ENCODE measurements around the gene PARK7.

Gene PARK7

DNA sequence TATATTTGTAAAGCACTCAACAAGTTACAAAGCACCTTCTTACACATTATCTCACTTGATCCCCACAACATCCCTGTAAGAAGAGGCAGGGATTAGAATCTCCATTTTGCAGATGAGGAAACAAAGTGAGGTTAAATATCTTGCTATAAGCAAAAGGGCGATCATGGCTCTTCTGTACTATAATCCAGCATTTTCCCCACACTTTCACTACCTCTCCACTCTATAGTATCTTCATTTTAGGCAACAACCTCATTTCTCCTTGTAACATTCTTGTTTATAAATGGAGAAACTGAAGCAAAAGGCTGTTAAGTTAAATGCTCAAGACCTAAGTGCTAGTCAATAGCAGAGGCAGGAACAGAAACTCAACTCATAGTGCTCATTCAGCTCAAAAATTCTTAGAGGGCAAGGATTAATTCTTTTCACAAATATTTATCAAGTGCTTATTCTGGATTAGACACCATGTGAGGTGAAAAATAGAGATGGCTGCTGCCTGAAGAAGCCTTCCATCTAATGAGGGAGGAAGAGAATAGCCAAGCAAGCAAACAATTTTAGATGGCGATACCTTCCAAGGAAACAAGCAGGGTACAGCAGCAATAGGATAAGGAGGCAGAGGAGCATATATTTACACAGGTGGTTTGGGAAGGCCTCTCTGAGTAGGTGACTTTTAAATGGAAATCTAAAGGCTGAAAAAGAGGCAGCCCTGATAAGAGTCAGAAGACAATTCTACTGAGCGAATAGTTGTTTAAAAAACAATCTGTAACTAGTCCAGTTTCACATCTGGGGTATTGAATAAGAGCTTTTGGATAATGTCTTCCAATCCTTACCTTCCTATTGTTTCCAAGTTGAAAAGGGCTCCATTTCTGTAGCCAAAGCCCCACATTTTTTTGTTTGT is 61.1 kb downstream of the PARK7 start:
- Mint-ChIP-seq H3K36me3 (no peaks in the 10 kb centered on the region), H3K4me3 (no peak overlapping the region), H3K27ac (no peak overlapping the region), H3K27me3 (peaks cover 52% of the 10 kb centered on the region), H3K9me3 (no peaks in the 10 kb centered on the region), H3K4me1 (peaks cover 13% of the 10 kb centered on the region)
- no peak for DNase-seq
- CTCF ChIA-PET, result no interaction called here

DNA sequence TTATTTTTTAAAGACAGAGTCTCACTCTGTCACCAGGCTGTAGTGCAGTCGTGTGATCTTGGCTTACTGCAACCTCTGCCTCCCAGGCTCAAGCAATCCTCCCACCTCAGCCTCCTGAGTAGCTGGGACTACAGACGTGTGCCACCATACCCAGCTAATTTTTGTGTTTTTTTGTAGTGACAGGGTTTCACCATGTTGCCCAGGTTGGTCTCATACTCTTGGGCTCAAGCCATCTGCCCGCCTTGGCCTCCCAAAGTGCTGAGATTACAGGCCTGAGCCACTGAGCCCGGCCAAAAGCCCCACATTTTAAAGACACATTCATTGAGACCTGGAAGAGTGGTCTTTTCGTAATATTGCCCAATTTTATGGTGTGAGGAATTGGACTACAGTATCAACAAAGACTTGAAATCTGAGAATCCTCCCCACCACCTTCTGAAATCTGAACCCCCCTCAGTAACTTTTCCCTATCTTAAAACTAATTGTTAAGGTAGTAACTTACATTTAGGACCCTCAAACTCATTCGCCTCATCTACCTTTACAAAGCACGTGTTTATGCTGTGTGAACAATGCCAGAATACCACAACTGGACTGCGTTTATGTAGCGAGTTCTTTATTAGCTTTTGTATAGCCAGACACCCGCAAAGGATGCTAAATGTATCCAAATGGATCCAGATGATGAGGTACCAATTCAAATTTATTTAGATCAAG is 61.9 kb downstream of the PARK7 start:
- peaks cover 60% of the 10 kb centered on the region for H3K27me3 Mint-ChIP-seq
- no peak overlapping the region for H3K4me3 Mint-ChIP-seq
- no peak overlapping the region for H3K27ac Mint-ChIP-seq
- no peaks in the 10 kb centered on the region for H3K36me3 Mint-ChIP-seq
- CTCF ChIA-PET, result interaction anchor here (1.9 to 2.7 kb wide), 2 partner anchors 8 to 292 kb away, joined by 7 to 9 read pairs; no protein-coding TSS in a partner anchor
- no peaks in the 10 kb centered on the region for H3K9me3 Mint-ChIP-seq
- H3K4me1 Mint-ChIP-seq, result peaks cover 13% of the 10 kb centered on the region
- no peak for DNase-seq

DNA sequence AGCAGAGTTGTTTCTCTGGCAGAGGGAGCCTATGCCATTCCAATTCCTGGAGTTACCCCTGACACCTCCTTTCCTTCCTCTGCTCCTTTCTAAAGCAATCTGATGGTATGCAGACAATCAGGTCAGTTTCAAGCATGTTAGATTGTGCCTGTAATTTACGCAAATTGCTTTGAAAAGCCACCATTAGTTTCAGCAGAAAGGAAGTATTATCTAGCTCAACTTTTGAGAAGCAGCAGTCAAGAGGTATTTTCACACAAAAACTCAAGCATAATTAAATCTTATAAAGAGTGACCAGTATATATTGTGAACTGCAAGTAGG is 62.4 kb downstream of the PARK7 start:
- Mint-ChIP-seq H3K4me3 (no peak overlapping the region), H3K4me1 (peaks cover 13% of the 10 kb centered on the region), H3K27ac (no peak overlapping the region), H3K27me3 (peaks cover 57% of the 10 kb centered on the region), H3K36me3 (no peaks in the 10 kb centered on the region), H3K9me3 (no peaks in the 10 kb centered on the region)
- CTCF ChIA-PET, result interaction anchor here (1.9 to 2.7 kb wide), 2 partner anchors 9 to 291 kb away, joined by 7 to 9 read pairs; no protein-coding TSS in a partner anchor
- no peak for DNase-seq

DNA sequence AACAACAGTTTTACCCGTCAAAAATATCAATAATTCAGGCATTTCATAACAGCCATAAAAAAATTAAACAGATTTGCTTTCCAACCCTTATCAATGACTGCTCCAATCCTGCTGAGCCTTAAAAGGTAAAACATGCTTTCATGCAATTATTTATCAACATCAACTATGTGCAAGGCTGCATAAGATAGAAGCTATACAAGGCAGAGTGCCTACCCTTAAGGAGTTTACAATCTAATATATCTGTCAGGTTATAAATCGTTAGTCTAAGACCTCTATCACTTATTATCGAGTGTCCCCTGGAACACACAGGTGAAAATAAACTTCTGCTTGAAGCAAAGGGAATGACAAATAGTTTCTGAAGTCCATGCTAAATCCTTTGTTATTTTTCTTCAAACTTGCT is 62.8 kb downstream of the PARK7 start:
- no peaks in the 10 kb centered on the region for H3K9me3 Mint-ChIP-seq
- H3K27me3 Mint-ChIP-seq, result peaks cover 56% of the 10 kb centered on the region
- DNase-seq, result no peak
- CTCF ChIA-PET, result interaction anchor here (1.9 to 2.7 kb wide), 2 partner anchors 9 to 291 kb away, joined by 7 to 9 read pairs; no protein-coding TSS in a partner anchor
- no peak overlapping the region for H3K4me3 Mint-ChIP-seq
- peaks cover 13% of the 10 kb centered on the region for H3K4me1 Mint-ChIP-seq
- no peak overlapping the region for H3K27ac Mint-ChIP-seq
- no peaks in the 10 kb centered on the region for H3K36me3 Mint-ChIP-seq

DNA sequence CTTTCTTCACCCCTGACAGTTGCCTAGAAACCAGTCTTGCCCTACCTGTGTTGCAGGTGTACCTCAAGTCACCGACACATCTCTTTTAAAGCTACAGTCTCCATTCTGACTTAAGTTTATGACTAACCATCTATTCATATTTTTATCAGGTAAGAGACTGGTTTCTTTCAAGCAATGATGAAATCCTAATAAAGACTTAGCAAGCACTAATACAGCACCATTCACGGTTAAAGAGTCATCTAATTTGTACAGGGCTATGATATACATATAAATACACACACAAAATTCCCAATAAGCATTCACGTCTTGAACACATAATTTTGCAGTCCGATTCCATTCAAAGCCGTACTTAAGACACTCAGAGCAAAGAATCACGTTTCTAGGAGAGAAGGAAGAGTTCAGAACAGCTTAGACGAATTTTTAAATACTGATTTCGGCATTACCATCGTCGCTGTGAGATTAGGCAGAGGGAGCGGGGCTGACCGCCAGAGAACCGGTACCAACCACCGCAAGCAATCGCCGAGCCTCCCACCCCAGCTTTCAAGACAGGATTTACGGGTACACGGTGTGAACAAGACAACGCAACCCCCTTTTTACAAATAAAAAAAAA is 63.7 kb downstream of the PARK7 start:
- no peak overlapping the region for H3K27ac Mint-ChIP-seq
- H3K4me1 Mint-ChIP-seq, result peaks cover 13% of the 10 kb centered on the region
- CTCF ChIA-PET, result interaction anchor here (1.9 to 2.7 kb wide), 2 partner anchors 10 to 290 kb away, joined by 7 to 9 read pairs; no protein-coding TSS in a partner anchor
- peaks cover 62% of the 10 kb centered on the region for H3K27me3 Mint-ChIP-seq
- DNase-seq, result no peak
- no peaks in the 10 kb centered on the region for H3K36me3 Mint-ChIP-seq
- no peaks in the 10 kb centered on the region for H3K9me3 Mint-ChIP-seq
- peak overlapping the region; percentile 63 for H3K4me3 Mint-ChIP-seq

DNA sequence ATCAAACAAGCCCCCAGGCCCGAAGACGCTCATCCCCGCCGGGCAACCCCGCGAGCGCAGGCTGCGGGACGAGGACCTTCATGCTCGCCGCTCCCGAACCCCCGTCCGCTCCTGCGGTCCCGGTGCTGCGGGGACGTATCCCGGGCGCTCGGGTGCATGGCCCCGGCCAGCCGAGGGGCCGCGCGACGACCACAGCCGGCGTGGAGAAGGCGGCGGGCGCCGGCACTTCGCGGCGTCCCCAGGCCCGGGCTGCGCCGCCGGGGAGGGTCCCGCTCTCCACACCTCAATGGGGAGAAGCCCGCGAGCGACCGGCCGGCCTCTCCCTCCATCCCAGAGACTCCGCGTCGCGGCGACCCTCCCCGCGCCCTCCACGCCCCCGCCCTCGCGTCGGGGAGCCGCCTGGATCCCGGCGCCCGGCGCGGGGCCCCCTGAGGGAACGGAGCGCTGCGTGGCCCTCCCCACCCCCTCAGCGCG is 64.2 kb downstream of the PARK7 start:
- no peak overlapping the region for H3K27ac Mint-ChIP-seq
- peak overlapping the region; percentile 63 for H3K4me3 Mint-ChIP-seq
- peak; percentile 28 for DNase-seq
- H3K36me3 Mint-ChIP-seq, result no peaks in the 10 kb centered on the region
- peaks cover 65% of the 10 kb centered on the region for H3K27me3 Mint-ChIP-seq
- CTCF ChIA-PET, result interaction anchor here (2.7 kb wide), 1 partner anchor 10 kb away, joined by 7 read pairs; no protein-coding TSS in a partner anchor
- no peaks in the 10 kb centered on the region for H3K9me3 Mint-ChIP-seq
- peaks cover 13% of the 10 kb centered on the region for H3K4me1 Mint-ChIP-seq

DNA sequence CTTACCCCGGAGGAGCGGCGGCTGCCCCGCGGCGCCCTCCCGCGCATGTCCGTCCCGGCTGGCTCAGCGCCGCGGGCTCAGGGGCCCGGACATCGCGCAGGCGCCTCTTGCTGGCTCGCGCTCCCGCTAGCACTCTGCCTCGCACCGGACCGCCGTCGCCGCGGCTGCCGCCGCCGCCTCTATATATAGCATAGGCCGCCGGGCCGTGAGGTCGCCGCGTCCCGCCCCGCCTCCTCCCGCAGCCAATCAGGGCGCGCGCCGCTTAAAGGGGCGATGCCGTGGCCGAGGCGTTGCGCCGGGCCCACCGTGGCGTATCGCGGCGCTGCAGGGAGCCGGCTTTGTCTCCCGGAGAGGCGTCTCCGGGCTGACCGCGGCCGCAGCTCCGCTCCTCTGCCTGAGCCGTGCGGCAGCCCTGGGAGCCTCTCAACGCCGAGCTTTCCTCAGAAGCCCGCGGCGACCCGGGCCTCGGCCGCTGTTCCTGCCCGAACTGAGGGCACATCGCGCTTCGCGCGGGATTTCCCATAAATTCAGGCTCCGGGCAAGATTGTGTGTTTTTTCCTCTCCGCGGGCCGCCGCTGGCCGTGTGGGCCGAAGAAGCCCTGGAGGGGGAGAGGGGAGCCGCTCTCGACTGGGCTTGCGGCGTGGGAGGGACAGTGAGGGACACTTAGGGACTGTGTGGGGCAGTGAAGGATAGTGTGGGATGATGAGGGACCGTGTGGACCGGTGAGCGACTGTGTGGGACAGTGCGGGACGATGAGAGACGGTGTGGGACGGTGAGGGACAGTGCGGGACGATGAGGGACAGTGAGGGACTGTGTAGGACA is 64.9 kb downstream of the PARK7 start, which contains the start of gene ERRFI1:
Gene ERRFI1 (minus strand): TSS at position 157 of the 823 bp plus-strand sequence. CDS start 10,690 bp downstream, outside the sequence.
- Mint-ChIP-seq H3K4me1 (peaks cover 13% of the 10 kb centered on the region), H3K4me3 (peak within 1 kb of the TSS; percentile 63), H3K36me3 (no peaks in the 10 kb centered on the region), H3K27ac (no peak within 1 kb of the TSS), H3K9me3 (no peaks in the 10 kb centered on the region), H3K27me3 (peaks cover 65% of the 10 kb centered on the region)
- DNase-seq, result peak; percentile 88
- CTCF ChIA-PET, result interaction anchor here (3.2 kb wide), 1 partner anchor 13 kb away, joined by 11 read pairs; no protein-coding TSS in a partner anchor

DNA sequence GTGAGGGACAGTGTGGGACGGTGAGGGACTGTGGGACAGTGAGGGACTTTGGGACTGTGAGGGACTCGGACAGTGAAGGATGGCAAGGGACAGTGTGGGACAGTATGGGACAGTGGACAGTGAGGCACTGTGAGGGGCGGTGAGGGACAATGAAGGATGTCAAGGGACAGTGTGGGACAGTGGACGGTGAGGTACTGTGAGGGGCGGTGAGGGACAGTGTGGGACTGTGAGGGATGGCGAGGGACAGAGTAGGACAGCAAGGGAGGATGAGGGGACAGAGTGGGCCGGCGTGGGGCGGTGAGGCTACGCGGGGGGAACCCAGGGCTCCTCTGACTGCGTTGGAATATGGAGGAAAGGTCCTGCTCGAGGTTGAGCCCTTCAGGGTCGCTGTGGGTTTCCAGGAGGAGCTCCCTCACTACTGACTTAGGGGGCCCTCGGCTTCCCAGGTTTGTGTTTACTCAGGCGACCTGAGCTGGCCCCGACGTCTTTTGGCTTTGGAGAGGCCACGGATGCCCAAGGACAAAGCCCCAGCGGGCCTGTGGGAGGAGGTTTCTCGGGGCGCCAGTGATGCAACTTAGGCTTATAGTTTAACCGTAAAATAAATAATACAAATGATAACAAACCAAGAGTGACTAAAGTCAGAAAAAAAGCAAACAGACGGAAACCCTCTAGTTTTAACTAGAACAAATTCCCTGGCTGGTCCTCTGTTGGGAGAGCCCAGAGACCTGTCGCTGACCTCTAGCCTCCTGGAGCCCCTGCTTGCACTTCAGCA is 65.7 kb downstream of the PARK7 start:
- Mint-ChIP-seq H3K9me3 (no peaks in the 10 kb centered on the region), H3K27ac (no peak overlapping the region), H3K4me3 (peak overlapping the region; percentile 60), H3K36me3 (no peaks in the 10 kb centered on the region), H3K27me3 (peaks cover 65% of the 10 kb centered on the region), H3K4me1 (peaks cover 13% of the 10 kb centered on the region)
- CTCF ChIA-PET, result interaction anchor here (0.5 to 3.2 kb wide), 2 partner anchors 13 to 349 kb away, joined by 4 to 11 read pairs; no protein-coding TSS in a partner anchor
- no peak for DNase-seq

DNA sequence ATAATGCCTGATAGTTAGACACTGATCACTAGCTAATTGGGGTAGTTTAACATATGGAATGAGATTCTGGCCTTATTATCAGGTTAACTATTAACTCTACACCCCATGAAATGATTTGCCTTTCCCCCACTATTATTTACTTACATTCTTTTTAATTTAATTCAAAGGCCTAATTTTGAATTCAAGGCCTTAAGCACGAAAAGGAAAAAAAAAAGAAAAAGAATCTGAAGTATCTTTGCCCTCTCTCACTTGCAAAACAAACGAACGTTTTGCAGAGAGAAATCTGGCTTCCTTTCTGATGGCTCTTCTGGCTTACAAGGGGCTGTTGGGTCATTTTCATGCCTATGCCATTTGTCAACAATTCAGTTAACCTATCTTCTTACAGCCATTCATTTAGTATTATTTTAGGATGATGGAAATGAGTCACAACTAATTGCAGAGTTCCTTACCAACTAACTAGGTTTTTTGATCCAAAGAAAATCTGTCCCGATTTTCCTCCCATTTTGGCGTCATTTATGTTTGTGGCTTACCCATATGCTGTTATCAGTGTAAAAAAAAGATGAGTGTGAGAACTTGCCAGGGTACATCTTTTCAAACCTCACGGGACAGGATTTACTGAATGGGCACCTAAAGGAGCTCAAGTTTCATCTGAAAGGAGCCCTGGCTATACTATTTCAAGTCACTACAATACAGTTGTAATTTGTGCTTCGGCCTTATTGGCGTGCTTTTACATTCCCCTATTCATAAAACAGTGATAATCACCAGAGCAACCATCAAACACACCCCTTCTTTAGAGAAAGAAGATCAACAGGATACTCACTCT is 66.4 kb downstream of the PARK7 start:
- H3K9me3 Mint-ChIP-seq, result no peaks in the 10 kb centered on the region
- H3K4me1 Mint-ChIP-seq, result peaks cover 13% of the 10 kb centered on the region
- no peak overlapping the region for H3K27ac Mint-ChIP-seq
- CTCF ChIA-PET, result interaction anchor here (0.5 to 5.1 kb wide), 4 partner anchors 14 to 349 kb away, joined by 4 to 39 read pairs (median 8); no protein-coding TSS in a partner anchor
- no peak overlapping the region for H3K4me3 Mint-ChIP-seq
- no peak for DNase-seq
- no peaks in the 10 kb centered on the region for H3K36me3 Mint-ChIP-seq
- H3K27me3 Mint-ChIP-seq, result peaks cover 59% of the 10 kb centered on the region

DNA sequence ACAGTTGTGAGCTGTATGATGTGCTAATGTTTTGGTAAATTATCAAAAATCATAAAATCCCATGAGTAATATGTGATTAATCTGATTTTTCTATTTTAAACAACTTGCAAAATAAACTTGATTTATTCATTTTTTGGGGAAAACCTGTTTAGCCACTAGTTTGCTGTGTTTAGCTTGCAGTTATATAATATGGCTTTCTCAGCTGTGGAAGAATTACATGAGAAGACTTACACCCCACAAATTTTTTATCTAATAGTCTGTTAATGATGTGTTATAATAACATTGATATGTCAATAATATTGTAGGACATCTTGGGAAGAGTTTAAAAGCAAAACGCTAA is 67.0 kb downstream of the PARK7 start:
- CTCF ChIA-PET, result interaction anchor here (0.7 to 5.1 kb wide), 3 partner anchors 15 to 287 kb away, joined by 6 to 39 read pairs (median 11); no protein-coding TSS in a partner anchor
- Mint-ChIP-seq H3K36me3 (no peaks in the 10 kb centered on the region), H3K27me3 (peaks cover 53% of the 10 kb centered on the region), H3K4me3 (no peak overlapping the region), H3K9me3 (no peaks in the 10 kb centered on the region), H3K27ac (no peak overlapping the region), H3K4me1 (peaks cover 13% of the 10 kb centered on the region)
- no peak for DNase-seq

DNA sequence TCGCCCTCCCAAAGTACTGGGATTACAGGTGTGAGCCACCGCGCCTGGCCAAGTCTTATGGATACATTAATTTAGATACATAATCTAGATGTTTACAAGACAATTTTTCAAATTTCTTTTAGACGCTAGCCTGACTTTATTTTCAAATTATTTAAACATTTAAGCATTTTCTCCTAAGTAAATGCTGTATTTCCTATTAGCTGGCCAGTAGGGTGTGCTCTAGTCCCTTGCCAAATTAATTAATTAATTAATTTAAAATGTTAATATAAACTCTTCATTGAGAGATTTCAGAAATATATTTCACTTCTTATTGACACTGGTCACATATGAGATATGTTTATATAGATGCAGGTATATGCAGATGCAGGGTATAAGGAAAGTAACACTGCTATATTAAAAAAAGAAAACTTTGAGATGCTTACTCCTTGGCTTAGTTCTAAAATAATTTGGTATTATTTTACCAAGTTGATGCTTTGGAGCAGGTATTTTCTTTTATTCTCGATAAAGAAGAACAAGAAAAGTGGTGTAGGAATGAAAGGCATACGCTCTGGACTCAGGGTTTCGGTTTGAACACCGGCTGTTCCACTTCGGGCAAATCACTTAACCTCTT is 69.8 kb downstream of the PARK7 start:
- no peak overlapping the region for H3K27ac Mint-ChIP-seq
- no peak overlapping the region for H3K4me3 Mint-ChIP-seq
- H3K27me3 Mint-ChIP-seq, result peaks cover 38% of the 10 kb centered on the region
- CTCF ChIA-PET, result interaction anchor here (0.6 to 5.1 kb wide), 12 partner anchors 13 to 1118 kb away, joined by 3 to 39 read pairs (median 3); no protein-coding TSS in a partner anchor
- H3K36me3 Mint-ChIP-seq, result no peaks in the 10 kb centered on the region
- DNase-seq, result no peak
- H3K4me1 Mint-ChIP-seq, result peaks cover 8% of the 10 kb centered on the region
- H3K9me3 Mint-ChIP-seq, result no peaks in the 10 kb centered on the region

All from activated naive CD4-positive, alpha-beta T cell treated with anti-CD3 and anti-CD28 coated beads, Interleukin-2, amount 10 ng/mL, durations not matched to agents 7 days and 5 days (primary cell).